ENCODE measurements around the gene THRAP3.

The THRAP3 gene

DNA sequence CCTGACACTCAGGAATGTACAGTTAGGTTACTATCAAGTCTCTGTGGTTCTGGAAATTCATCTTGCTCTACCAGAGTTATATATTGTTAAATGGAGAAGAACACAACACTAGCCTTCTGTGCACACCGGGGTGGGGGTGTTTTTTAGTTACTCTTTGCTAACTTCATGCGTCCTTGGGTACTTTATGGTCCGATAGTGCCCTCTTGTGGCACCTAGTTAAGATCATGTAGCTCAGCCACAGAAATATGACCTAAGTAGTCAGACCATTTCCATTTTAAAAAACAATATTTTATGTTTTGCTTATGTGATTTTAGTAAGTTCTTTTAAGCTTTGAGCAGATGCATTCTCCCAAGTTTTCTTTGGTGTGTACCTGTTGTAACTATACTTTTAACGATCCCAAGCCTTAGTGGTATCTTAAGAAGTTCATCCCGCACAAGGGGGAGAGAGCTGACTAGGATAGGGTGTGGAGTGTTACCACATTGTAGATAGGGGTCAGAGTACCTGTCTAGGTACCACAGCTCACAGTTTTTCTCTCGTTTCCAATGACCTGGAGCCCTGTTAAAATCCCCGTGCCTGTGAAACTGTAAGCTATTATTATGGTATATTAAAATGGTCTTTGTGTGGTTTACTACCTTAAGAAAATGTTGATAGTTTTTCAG is 61.3 kb downstream of the THRAP3 start:
- H3K4me3 ChIP-seq (ENCODE audit: low read depth, low read length): no peak overlapping the region
- peak; percentile 64 for DNase-seq (ENCODE audit: low read depth)

DNA sequence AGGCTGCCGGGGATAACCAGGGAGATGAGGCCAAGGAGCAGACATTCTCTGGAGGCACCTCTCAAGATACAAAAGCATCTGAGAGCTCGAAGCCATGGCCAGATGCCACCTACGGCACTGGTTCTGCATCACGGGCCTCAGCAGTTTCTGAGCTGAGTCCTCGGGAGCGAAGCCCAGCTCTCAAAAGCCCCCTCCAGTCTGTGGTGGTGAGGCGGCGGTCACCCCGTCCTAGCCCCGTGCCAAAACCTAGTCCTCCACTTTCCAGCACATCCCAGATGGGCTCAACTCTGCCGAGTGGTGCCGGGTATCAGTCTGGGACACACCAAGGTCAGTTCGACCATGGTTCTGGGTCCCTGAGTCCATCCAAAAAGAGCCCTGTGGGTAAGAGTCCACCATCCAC is 62.6 kb downstream of the THRAP3 start:
- H3K4me3 ChIP-seq (ENCODE audit: low read depth, low read length): no peak overlapping the region
- DNase-seq (ENCODE audit: low read depth): no peak

DNA sequence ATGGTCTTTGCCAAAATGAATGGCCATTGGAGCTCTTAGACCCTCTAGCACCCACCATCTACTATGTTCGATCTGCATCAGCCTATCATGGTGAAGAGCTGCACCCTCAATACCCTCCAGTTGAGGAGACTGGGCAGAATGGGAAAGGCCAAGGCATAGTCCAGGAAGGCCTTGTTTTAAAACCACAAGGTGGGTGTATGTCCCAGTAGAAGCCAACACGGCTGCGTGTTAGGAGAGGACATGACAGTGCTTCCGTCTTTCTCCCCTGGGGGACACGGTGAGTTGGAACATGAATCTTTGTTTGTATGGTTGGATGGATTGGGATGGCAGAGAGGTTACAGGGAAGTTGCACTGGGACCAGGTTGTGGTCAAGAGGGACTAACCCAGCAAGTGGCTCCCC is 63.4 kb downstream of the THRAP3 start:
- no peak for DNase-seq (ENCODE audit: low read depth)
- H3K4me3 ChIP-seq (ENCODE audit: low read depth, low read length): no peak overlapping the region

- no peak overlapping the region for H3K4me3 ChIP-seq (ENCODE audit: low read depth, low read length)
- DNase-seq (ENCODE audit: low read depth): no peak
Measured at GRCh38 chr1:36295390-36295789, 71.1 kb downstream of the THRAP3 start.

DNA sequence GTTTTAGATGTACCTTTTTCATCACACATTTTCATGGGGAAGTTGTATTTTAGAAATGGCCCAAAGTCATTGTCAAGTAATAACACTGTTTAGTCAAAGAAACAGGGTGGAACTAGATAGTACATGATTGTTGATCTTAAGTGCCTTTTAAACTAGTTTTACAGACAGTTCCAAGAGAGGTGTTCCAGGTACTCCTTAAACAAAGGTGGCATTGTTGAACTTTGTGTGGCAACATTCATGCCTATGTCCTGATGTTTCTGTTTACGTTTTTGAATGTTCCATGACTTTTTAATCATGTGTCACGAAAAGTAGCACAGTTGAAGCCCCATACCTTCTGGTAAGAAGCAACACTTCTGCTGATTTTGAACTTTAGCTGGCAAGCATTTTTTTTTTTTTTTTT is 72.8 kb downstream of the THRAP3 start:
- H3K4me3 ChIP-seq (ENCODE audit: low read depth, low read length): no peak overlapping the region
- DNase-seq (ENCODE audit: low read depth): no peak

- H3K4me3 ChIP-seq (ENCODE audit: low read depth, low read length): no peak overlapping the region
- DNase-seq (ENCODE audit: low read depth): no peak
Measured at GRCh38 chr1:36298640-36299039, 74.4 kb downstream of the THRAP3 start.

- DNase-seq (ENCODE audit: low read depth): no peak
- H3K4me3 ChIP-seq (ENCODE audit: low read depth, low read length): no peak overlapping the region
Measured at GRCh38 chr1:36300526-36300925, 76.3 kb downstream of the THRAP3 start.

GRCh38 chr1:36301220-36301619 is 77.0 kb downstream of the THRAP3 start:
- DNase-seq (ENCODE audit: low read depth): no peak

GRCh38 chr1:36303244-36303643 is 79.0 kb downstream of the THRAP3 start:
- no peak overlapping the region for H3K4me3 ChIP-seq (ENCODE audit: low read depth, low read length)
- no peak for DNase-seq (ENCODE audit: low read depth)

More at GRCh38 chr1:36301220-36301619, 77.0 kb downstream of the THRAP3 start:
- no peak overlapping the region for H3K4me3 ChIP-seq (ENCODE audit: low read depth, low read length)

DNA sequence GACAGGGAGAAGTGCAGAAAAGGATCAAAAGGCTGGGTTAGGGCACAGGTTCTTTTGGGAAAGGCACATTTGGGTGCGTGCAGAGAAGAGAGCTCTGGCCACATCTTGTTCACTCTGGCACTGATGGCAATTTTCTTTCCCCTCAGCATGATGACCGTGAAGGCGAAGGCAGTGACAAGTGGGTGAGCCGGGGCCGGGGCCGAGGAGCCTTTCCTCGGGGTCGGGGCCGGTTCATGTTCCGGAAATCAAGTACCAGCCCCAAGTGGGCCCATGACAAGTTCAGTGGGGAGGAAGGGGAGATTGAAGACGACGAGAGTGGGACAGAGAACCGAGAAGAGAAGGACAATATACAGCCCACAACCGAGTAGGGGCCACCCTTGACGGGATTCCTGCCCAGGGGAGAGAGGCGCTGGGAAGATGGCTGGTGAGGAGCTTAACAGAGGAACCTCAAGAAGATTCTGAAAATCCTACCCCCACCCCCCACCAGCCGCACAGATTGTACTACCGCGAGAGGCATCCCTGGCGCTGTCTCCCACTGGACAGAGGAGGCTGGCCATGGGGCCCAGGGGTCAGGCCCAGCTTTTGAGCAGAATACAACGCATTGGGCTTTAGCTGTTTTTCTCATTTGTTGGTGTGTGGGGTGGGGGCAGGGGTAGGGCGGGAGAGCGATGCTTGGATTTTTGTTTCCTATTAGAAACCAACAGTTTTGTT is 79.6 kb downstream of the THRAP3 start:
- no peak for DNase-seq (ENCODE audit: low read depth)
- H3K4me3 ChIP-seq (ENCODE audit: low read depth, low read length): no peak overlapping the region

DNA sequence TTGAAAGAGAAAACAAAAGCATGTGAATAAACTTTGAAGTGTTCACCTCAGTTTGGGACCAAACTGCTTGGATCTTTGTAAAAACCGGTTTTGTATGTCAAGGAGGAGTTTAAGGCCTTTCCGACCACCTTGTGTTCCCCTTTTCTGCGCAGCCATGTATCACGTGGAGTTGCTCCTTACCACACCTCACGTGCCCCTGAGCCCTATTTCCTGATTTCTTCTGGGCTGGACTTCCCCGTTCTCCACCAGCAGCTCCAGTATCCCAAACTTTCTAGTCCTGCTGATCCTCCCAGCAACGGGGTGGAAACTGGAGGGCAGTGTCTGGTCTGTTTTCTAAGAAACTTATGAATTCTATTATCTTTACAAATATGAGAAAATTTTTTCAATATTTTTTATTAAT is 80.3 kb downstream of the THRAP3 start:
- no peak overlapping the region for H3K4me3 ChIP-seq (ENCODE audit: low read depth, low read length)
- no peak for DNase-seq (ENCODE audit: low read depth)

- H3K4me3 ChIP-seq (ENCODE audit: low read depth, low read length): no peak overlapping the region
- DNase-seq (ENCODE audit: low read depth): no peak
Measured at GRCh38 chr1:36304970-36305914, 81.0 kb downstream of the THRAP3 start.

DNA sequence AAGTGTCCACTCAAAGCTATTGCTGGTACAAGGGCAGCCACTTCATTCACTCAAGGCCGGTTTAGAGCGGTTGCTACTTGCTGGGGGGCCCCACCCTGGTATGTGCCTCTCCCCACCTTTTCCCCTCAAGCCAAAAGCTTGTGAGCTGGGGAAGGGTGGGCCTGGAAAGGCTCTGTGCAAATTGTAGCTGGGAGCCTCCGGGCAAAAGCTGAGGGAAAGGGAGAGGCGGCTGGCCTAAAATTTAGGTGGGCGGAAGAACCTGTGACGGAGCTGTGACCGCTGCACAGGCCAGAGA is 81.6 kb downstream of the THRAP3 start:
- no peak overlapping the region for H3K4me3 ChIP-seq (ENCODE audit: low read depth, low read length)

GRCh38 chr1:36306210-36306901 is 82.1 kb downstream of the THRAP3 start, which contains the start of gene SH3D21:
SH3D21 (plus strand) TSS chr1:36306368; CDS start chr1:36306421, 53 bp downstream.
- peak within 1 kb of the TSS; percentile 63 for H3K4me3 ChIP-seq (ENCODE audit: low read depth, low read length)
- DNase-seq (ENCODE audit: low read depth): no peak

More for the DNA sequence above, 81.6 kb downstream of the THRAP3 start:
- DNase-seq (ENCODE audit: low read depth): no peak

DNA sequence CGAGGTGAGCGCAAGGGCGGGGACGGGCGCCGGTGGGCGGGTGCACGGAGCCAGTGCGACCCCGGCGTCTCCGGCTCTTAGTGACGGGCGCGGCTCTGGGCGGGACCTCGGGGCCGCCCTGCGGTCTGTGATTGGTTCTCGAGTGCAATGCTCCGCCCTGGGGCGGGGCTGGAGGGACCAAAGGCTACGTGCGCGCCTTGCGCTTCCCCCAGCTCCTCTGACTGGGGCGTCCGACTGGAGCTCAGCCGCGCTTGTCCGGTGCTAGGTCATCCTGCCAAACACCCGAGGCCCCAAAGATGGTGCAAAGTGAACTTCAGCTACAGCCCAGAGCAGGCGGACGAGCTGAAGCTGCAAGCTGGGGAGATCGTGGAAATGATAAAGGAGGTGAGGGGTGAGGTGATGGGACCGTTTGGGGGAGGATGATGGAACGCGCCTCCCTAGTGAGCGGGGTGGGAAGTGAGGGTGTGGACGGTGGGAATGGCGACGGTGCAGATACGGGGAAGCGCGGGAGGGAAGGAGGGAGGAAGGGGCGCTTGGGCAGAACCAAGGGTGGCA is 82.7 kb downstream of the THRAP3 start:
- H3K4me3 ChIP-seq (ENCODE audit: low read depth, low read length): peak overlapping the region; percentile 63
- DNase-seq (ENCODE audit: low read depth): peak; percentile 72

GRCh38 chr1:36307601-36308330 is 83.5 kb downstream of the THRAP3 start:
- DNase-seq (ENCODE audit: low read depth): no peak
- H3K4me3 ChIP-seq (ENCODE audit: low read depth, low read length): peak overlapping the region; percentile 63

- DNase-seq (ENCODE audit: low read depth): no peak
- H3K4me3 ChIP-seq (ENCODE audit: low read depth, low read length): no peak overlapping the region
Measured at GRCh38 chr1:36309397-36309796, 85.2 kb downstream of the THRAP3 start.

- H3K4me3 ChIP-seq (ENCODE audit: low read depth, low read length): peak overlapping the region; percentile 79
- no peak for DNase-seq (ENCODE audit: low read depth)
Measured at GRCh38 chr1:36320291-36320761, 96.1 kb downstream of the THRAP3 start.

GRCh38 chr1:36320767-36321118 is 96.5 kb downstream of the THRAP3 start:
- no peak for DNase-seq (ENCODE audit: low read depth)
- H3K4me3 ChIP-seq (ENCODE audit: low read depth, low read length): peak overlapping the region; percentile 79
